NCI-H2171 treated with DMSO at 0.1 percent for 48 hours (cell line): ENCODE measurements around the gene RPL28.
A peak's percentile ranks its signal among the peaks of the same experiment; 100 is the strongest.
"Not testable (repeated sequence)": the region's sequence is repeated elsewhere in the genome, so short reads cannot be mapped to it uniquely, and the experiment has no call there.

Experiments
- DNase-seq: peaks from one replicate; lab custom pipeline; 2025; lab: John Stamatoyannopoulos, UW

The RPL28 gene

DNA sequence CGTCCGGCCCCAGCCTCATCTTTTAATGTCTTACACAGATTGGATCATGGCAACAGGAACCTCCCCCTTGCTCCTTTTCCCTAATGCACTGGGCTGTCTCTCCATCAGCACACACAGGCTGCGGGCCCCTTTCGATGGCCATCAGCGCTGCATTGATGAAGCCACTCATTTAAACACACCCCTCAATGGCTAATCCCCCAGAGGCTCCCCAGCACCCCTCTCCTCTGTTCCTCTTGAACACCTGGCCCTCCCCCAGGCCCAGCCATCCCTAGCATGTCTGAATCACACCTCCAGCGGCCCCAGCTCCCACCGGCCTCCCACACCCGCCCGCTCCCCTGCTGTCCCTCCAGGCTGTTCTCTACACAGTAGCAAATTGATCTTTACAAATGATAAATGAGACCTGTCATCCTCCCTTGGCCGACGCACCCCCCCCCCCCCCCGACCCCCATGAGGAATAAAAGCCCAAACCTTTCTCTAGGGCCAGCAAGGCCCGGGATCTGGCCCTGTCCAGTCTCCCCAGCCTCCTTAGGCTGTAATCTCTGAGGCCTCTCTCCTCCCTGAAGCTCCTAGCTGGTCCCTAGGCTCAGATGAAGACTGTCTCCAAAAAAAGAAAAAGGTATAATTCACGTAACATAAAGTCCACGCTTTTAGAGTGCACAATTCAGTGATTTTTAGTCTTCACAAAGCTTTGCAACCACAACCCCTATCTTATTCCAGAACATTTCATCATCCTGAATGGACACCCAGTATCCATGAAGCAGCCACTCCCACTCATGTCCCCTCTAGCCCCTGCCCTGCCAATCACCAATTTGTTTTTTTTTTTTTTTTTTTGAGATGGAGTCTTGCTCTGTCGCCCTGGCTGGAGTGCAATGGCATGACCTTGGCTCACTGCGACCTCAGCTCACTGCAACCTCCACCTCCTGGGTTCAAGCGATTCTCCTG lies 7.4 kb downstream of the RPL28 start:
- no peak for DNase-seq

DNA sequence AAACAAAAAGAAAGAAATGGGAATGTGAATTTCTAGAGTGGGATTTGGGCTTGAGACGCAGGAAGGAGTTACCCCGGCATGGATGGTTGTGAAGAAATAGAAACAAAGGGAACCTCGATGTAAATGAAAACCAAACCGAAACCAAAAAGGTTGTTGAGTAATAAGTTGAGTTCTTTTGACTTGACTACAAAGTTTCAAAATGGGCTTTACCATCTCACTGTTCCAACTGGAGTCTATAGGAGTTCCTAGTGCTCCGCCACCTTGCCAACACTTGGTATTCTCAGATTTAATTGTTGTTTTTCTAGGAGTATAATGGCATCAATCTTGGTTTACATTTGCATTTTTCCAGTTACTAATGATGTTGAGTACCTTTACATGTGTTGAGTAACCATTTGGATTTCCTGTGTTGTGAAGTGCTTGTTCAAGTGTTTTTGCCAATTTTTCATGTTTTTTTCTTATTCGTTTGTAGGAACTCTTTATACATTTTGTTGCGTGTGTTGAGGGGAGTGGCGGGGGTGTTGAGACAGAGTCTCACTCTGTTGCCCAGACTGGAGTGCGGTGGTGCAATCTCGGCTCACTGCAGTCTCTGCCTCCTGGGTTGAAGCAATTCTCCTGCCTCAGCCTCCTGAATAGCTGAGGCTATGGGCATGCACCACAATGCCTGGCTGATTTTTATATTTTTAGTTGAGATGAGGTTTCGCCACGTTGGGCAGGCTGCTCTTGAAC lies 12.6 kb downstream of the RPL28 start:
- DNase-seq: no peak

DNA sequence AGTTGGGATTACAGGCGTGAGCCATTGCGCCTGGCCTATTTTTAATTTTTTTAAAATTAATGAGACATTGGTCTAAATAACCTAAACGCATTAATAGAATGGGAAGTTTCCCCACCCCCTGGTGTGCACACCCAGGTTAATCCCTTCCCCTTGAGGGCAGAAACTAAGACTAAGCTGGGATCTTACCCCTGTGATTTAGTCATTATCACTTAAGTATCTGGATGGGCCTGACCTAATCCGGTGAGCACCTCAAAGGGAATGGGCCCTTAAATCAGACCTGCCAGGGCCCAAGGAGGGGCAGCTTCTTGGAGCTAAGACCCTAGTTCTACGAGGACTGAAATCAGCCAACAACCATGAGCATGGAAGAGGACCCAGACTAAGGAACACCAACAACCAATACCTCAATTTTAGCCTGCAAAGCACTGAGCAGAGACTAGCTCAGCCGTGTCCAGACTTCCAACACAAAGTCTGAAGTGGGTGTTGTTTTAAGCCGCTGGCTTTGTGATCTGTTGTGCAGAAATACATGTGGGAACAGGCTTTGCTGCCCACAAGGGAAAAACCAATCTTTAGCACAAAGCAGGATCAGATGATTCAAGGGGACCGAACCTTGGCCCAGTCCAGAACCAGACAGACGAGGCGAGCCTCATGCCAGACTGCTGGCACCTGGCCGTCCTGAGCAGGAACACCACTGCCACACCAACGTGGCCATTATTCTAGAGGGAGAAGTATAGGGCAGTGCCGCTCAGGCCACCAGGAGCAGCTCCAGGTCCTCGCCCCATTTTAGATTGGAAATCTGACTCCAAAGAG lies 14.8 kb downstream of the RPL28 start:
- no peak for DNase-seq

DNA sequence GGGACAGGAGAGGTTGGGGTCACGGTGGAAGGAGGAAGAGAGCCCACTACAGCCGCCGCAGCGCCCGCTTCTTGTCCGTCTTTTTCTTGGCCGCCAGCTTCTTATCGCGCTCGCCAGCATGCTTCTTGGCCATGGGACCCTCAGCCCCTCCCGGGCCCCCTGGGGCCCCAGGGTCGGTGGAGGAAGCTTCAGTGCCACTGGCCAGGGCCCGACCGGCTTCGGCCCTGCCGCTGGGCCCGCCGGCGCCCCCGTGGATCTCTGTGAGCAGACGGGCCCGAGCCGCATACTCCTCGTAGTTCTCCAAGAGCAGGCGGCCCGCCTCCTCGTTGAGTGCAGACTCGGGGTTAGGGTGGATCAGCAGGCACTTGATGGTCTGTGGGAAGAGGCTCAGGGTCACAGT lies 15.7 kb downstream of the RPL28 start:
- DNase-seq: not testable (repeated sequence)

DNA sequence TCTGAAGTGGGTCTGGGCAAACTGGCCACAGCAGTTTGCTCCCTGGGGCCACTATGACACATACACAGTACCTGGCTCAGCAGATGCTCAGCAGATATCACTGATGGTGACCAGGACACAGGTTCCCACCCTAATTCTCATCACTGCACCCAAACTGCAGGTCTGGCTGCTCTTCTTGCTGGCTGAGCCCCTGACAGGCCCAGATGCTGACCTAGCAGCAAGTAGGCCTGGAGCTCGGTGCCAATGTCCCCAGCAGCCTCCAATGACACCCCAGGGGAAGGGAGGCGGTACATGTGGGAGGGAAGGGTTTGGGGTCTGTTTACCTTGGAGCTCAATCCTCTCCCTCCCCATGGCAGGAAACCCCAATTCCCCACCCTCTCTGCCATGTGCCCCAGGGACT lies 16.8 kb downstream of the RPL28 start:
- no peak for DNase-seq

DNA sequence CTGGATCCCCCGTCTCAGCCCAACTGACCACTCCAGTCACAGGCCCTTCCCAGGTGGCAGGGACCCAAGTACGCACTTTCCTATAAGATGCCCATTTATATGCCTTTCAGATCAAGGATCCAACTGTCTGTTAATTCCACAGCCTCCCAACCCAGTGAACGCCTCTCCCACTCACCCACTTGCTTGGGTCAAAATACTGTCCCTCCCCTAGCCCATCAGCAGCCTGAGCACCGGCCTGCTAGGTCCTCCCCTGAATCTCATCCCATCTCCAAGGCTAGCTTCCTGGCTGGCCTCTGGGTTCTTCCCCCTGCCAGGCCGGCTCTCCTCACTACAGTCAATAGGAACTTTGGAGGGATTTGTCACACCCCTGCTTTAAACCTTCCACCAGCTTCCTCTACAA lies 19.9 kb downstream of the RPL28 start:
- no peak for DNase-seq

DNA sequence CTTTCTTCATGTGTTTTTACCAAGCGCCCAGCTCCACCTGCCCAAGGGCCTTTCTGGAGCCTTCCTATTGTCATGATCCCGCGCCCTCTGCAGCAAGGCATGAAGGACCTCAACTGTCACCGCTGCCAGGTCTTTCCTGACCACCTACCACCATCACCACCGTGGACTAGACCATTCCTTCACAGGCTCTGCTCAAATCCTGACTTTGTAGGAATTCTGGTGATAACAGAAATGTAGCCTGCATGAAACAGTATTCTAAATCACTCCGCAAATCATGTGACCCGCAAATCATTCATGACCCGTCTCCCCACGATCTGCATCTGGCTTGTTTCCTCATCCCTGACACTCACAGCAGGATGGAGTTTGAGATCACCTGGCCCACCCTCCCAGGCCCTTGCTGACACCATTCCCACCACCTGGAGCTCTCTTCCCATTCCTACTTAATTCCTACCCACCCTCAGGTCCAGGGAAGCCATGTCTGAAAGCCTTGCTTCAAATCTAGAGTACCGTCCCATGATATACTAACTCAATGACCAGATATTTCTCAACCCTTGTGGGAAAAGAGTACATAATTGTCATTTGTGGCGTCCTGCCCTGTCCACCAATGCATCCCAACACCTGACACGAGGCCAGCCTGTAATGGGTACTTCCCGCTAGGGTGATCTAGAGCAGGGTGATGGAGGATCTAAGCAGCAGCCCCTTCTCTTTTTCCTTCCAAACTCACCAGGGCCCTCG lies 20.5 kb downstream of the RPL28 start:
- DNase-seq: no peak

DNA sequence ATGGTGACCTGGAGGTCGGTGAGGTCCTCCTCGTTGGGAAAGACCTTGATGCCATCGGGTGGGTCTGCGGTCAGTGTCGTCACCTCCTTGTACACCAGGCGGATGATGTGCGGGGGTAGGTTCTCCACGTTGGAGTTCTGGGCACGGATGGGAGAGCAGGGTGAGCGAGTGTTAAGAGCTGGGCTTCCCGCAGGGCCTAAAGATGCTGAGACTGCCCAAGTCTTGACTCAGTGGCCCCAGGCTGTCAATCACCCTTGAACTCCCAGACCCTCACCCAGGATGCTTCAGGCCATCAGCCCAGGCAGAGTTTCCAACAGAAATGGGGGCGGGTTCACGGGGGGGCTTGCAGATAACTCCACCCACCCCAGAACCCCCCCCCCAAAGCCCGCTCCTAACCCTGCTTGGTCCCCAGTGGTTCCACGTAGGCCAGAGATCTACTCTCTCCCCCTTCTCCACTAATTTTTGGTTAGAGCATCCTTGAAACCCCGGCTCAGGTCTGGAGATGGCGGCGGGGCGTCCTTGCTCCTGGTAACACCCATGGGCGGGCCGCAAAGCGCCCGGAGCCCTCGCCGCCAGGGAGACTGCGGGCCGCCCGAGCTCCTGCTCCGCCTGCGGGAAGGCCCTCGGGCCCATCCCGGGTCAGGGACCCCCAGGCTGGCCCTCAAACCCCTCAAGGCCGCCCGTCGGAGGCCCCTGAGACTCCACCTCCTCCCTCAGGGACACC lies 21.3 kb downstream of the RPL28 start:
- DNase-seq: no peak

DNA sequence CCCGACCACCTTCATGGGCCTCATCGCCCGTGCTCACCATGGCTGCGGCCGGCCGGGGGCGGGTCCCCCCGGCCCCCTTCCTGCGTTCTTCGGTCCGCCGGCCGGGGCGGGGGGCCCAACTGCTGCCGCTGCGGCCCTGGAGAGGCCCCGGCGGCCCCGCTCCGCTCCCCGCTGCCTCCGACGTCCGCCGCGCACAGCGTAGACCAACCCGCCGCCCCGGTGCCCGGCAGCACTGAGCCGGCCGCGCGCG lies 21.7 kb downstream of the RPL28 start, which contains the start of gene UBE2S:
Gene UBE2S, minus strand, starts transcription at position 239 of the 250 bp plus-strand sequence. Its CDS starts 199 bp downstream, at position 40.
- not testable (repeated sequence) for DNase-seq

DNA sequence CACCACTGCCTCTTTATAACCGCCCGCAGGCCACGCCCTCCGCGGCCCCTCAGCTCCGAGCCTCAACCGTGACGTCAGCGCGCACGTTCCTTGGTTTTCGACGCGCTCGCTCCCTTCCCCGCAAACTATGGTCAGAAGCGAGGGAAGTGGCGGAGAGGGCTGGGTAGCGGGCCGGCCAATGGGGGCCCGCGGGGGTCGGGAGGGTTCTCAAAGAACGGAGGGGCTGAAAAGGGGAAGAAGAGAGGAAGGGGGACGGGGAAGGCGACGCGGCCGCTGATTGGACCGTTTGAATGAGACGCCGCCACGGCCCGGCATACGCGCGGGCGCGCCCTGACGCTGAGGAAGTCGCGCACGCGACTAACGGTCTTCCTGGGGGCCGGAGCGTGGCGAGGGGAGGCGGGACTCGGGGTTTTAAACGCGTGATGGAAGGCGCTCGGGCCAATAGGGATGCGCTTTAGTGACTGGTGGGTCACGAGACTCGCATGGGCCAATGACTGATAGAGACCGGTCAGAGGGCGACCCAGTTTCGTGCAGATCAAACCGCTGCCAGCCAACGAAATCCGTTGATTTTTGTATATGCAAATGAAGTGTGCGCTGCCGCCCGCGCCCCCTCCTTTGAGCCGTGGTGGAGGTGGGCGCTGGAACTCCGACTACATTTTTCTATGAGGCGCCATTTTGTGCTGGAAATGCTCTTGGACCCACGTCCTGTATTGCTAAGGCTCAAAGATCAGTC lies 22.2 kb downstream of the RPL28 start:
- DNase-seq: peak; percentile 99

DNA sequence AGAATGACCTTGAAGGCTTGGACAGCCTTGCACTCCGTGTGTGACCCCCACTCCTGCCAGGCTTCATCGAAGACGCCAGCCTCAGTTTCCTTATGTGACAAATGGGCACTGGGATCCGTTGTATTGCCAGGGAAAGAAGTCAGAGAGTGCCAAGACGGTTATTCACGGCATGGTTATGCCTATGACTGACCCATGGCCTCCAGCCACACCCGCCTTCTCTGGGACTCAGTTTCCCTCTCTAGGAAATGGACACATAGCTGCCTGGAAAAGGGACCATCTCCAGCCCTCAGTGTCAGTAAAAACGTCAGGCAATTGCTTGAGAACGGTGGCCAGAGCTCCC lies 22.8 kb downstream of the RPL28 start:
- DNase-seq: no peak

DNA sequence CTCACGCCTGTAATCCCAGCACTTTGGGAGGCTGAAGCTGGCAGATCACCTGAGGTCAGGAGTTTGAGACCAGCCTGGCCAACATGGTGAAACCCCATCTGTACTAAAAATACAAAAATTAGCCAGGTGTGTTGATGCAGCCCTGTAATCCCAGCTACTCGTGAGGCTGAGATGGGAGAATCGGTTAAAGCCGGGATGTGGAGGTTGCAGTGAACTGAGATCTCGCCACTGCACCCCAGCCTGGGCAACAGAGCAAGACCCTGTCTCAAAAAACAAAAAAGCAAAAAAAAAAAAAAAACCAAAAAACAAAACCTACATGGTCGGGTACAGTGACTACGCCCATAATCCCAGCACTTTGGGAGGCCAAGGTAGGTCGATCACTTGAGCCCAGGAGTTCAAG lies 23.4 kb downstream of the RPL28 start:
- not testable (repeated sequence) for DNase-seq

DNA sequence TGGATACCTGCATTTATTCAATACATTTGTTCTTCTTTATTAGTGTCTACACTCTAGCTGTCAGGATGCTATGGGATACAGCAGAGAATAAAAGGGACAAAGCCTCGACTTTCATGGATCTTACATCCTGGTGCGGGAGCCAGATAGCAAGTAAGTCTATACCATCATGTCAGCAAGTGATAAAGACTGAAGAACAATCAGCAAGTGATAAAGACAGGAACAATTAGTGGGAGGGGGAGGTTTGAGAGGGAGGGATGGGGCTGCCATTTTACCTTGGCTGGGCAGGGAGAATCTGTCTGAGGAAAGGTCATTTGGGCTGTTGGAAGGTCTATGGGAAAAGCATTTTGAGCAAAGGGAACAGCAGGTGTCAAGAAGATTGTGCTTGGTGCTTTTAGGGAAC lies 24.4 kb downstream of the RPL28 start:
- no peak for DNase-seq

DNA sequence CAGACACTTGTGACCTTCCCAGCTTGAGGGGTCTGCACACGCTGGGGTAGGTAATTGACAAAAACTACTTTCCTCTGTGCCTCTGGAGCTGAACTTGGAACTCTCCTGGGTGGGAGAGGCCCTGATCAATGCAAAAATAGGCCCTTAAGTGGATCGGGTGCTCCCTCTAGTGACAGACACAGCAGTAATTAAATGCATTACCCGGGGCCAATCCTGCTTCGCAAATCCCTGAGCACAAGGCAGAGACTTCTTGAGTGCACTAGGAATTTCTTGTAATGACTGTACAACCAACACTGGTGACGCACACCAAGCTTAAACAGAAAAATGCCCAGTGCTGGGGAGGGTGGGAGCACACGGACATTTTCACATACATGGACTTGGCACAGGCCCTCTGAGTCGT lies 32.5 kb downstream of the RPL28 start:
- peak; percentile 74 for DNase-seq

DNA sequence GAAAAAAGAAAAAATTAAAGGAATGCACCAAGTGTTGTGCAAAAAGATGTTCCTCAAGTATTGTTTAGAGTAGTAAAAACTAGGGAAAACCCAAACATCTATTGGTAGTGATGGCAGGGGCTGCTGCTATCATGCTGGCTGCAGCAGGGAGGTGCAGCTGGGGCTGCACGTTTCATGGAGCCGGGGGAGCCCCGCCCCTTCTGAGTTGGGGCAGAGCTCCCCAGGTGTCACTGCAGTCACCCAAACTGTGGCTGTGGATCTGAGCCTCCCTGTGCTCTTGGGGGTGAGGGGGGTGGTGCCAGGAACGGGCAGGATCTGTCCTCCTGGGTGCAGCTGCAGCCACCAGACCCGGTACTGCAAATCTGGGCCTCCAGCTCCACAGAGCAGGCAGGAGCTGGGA lies 33.4 kb downstream of the RPL28 start:
- DNase-seq: no peak

DNA sequence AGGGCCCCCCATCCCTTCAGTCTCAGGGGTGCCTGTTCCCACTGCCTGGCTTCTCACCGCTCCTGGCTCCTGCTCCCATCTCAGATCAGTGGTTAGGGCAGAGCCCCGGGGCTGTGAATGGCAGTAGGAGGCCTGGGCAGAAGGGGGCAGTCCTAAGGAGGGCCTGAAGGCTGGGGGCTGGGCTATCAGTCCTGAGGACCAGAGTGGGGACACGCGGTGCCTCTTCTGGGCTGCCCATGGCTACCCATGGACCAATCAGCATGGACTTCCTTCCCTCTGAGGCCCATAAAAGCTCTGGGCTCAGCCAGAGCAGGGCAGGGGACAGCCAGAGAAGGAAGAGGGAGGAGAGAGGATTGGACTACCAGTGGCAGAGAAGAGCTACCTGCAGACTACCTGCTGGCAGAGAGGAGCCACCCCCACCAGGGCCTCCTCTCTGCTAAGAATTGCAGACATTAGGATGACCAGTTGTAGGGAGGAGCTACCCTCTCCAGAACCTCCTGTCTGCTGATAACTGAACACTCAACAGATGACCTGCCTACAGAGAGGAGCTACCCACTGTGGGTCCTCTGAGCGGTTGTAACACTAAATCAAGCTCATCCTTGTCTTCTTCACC lies 34.0 kb downstream of the RPL28 start:
- no peak for DNase-seq

DNA sequence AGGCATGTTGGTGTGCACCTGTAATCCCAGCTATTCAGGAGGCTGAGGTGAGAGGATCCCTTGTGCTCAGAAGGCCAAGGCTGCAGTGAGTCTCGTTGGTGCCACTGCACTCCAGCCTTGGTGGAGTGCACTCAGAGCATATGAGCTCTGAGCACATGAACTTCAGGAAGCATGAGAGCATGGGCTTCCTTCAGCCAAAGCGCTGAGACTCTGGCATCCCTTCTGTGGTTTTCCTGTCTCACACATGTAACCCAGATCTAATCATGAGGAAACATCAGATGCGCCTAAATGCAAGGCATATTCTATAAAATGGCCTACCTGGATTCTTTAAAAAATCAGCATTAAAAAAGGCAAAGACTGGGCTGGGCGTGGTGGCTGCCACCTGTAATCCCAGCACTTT lies 35.5 kb downstream of the RPL28 start:
- DNase-seq: not testable (repeated sequence)

DNA sequence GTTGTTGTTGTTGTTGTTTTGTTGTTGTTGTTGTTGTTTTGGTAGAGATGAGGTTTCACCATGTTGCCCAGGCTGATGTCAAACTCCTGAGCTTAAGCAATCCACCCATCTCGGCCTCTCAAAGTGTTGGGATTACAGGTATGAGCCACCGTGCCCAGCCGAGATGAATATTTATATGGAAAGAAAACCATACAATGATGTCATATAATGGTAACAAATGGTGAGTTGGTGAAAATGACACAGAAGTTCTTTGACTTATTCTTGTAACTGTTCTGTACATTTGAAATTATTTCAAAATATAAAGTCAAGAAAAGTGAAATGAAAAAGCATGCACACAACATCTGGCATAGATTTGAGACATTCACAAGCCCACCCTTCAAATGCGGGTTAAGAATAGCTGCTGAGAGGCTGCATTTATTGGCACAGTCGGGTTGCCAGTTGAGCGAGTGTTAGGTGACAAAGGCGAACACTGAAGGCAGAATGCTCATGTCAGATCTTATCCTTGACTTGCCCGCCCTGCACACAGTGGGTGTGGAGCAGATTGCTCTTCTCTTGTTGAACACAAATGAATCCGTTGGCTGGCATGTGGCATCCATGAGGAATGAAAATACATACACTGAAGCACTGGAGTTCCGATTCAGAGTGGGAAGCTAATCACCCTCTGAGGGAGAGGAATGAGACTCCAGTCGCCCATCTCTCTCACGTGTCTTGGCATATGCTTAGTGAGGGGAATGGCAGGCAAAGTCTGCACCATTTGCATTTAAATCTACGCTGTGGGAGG lies 37.7 kb downstream of the RPL28 start:
- peak; percentile 43 for DNase-seq

DNA sequence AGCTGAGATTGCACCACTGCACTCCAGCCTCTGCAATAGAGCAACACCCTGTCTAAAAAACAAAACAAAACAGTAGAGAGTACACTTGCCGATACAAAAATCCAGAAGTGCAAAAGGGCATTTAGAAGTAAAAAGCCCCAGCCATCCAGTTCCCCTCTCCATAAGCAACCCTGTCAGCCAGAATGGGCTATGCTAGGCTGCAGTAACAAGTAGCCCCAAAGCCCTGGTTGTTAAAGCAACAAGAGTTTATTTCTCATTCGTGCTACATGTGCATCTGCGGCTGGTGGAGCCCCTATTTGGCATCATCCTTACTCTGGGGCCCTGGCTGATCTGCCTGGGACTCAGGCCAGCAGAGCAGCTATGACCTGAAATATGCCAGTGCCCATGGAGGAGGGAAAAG lies 38.8 kb downstream of the RPL28 start:
- DNase-seq: no peak
